ENCODE data around the gene ZFP69.

The ZFP69 gene

GRCh38 chr1:40508375-40509341 is 31.6 kb downstream of the ZFP69 start, which contains the start of gene EXO5:
Gene EXO5 (plus strand): TSS chr1:40508767. CDS start chr1:40514545, 5,778 bp downstream.
- DNase-seq (ENCODE audit: low read depth): peak; percentile 77

GRCh38 chr1:40519517-40519916 is 42.4 kb downstream of the ZFP69 start:
- DNase-seq (ENCODE audit: low read depth): no peak

- DNase-seq (ENCODE audit: low read depth): no peak
Measured at GRCh38 chr1:40530735-40531380, 53.8 kb downstream of the ZFP69 start.

GRCh38 chr1:40531381-40532061 is 54.4 kb downstream of the ZFP69 start, which contains the start of gene ZNF684:
Gene ZNF684 (plus strand): TSS chr1:40531637. CDS start chr1:40533167, 1,530 bp downstream.
- DNase-seq (ENCODE audit: low read depth): peak; percentile 74

GRCh38 chr1:40532062-40532389 is 54.9 kb downstream of the ZFP69 start:
- DNase-seq (ENCODE audit: low read depth): no peak

- no peak for DNase-seq (ENCODE audit: low read depth)
Measured at GRCh38 chr1:40532844-40533424, 55.8 kb downstream of the ZFP69 start.

DNA sequence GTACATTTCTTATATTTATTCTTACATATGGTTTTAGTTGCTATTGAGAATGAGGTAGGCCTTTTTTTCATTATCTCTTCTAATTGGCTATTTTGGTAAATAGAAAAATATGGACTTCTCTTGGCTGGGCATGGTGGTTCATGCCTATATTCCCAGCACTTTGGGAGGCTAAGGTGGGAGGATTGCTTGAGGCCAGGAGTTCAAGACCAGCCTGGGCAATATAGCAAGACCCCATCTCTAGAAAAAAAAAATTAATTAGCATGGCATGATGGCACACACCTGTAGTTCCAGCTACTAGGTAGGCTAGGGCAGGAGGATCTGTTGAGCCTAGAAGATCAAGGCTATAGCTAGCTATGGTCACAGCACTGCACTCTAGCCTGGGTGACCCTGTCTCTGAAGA is 57.5 kb downstream of the ZFP69 start:
- no peak for DNase-seq (ENCODE audit: low read depth)

DNA sequence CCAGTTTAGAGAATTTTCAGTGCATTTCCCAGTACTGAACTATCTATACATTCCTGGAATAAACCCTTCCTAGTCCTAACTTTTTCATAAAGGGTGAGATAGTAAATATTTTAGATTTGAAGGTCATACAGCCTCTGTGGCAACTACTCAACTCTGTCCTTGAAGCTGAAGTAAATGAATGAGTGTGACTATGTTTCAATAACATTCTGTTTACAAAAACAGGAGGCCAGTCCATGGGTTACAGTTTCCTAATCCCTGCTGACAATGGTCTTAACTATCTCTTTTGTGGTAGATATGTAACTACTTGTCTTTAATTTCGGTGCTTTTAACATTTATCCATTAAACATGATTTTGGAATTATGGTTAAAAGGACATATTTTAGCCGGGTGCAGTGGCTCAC is 58.6 kb downstream of the ZFP69 start:
- DNase-seq (ENCODE audit: low read depth): no peak

GRCh38 chr1:40539338-40539737 is 62.2 kb downstream of the ZFP69 start:
- no peak for DNase-seq (ENCODE audit: low read depth)
